ENCODE data around the gene PRKAA2. TPM values are rescaled to one million over a fixed set of nuclear protein-coding genes. Genes with fewer than 3 reads are reported as not detected.

The PRKAA2 gene
- total and polyA plus RNA-seq, 8 donors: 1.2 to 4.1 (median 2.1) TPM

DNA sequence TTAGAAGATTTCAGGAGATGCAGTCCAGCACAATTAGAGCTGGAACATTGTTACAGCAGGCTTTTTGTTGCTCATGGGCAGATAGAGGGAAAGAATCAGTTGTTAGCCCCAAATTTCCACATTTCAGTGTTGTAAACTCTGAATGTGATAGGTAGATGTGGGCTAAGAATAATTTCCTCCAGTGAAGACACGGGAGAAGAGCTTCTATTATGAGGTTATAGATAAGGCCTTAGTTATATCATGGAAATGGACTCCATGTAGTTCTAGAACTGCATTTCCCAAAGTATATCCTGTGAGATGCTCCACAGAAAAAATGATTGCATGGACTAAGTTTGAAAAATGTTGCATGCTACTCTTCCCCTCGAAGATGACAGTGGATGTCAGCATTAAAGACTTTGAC lies 64.9 kb downstream of the PRKAA2 start:
- no peak for DNase-seq
- FAIRE-seq: no peak
- Histone ChIP-seq H3K27ac (no peak overlapping the region), H3K4me3 (no peak overlapping the region), H3K4me1 (no peaks in the 10 kb centered on the region), H3K27me3 (no peaks in the 10 kb centered on the region), H3K36me3 (peaks cover 0 to 8% (median 0%) of the 10 kb centered on the region in 3 donors), H3K9me3 (no peaks in the 10 kb centered on the region)
- intact Hi-C loops (cut with DNase I): loop anchor here in 1 of 3 donors (10.0 kb wide), 1 partner anchor 1425 kb away; no protein-coding TSS in a partner anchor
- 67 to 77% methylated on average over 2 of the region's 2 CpGs for WGBS, 2 donors
- TF ChIP-seq, protein P1, sequence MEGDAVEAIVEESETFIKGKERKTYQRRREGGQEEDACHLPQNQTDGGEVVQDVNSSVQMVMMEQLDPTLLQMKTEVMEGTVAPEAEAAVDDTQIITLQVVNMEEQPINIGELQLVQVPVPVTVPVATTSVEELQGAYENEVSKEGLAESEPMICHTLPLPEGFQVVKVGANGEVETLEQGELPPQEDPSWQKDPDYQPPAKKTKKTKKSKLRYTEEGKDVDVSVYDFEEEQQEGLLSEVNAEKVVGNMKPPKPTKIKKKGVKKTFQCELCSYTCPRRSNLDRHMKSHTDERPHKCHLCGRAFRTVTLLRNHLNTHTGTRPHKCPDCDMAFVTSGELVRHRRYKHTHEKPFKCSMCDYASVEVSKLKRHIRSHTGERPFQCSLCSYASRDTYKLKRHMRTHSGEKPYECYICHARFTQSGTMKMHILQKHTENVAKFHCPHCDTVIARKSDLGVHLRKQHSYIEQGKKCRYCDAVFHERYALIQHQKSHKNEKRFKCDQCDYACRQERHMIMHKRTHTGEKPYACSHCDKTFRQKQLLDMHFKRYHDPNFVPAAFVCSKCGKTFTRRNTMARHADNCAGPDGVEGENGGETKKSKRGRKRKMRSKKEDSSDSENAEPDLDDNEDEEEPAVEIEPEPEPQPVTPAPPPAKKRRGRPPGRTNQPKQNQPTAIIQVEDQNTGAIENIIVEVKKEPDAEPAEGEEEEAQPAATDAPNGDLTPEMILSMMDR (IDR thresholded peaks at IDR 0.05): no peak
- ATAC-seq: no peak

DNA sequence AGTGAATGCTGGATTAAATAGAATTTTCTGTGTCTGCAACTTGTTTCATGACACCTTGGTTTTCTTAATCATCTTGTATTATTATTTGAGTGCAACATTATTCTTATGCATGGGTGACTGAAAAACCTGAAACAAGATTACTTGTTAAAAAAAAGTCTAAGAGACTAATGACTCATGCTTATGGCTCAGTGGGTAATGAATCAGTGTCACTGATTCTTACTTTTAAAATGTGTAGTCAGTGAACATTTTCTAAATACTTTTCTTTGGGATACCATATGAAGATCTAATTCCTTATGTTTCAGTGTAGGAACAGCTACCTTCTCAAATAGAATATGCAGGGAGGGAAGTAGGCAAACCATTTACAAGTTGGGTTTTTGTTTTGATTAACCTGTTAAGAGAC lies 65.5 kb downstream of the PRKAA2 start:
- peaks cover 0 to 8% (median 0%) of the 10 kb centered on the region in 3 donors for H3K36me3 ChIP-seq
- intact Hi-C loops (cut with DNase I): no loop called here
- no peak overlapping the region for H3K27ac ChIP-seq
- TF ChIP-seq, protein P1 (IDR thresholded peaks at IDR 0.05): no peak
- ATAC-seq (no peak), DNase-seq (no peak), FAIRE-seq (no peak)
- no peak overlapping the region for H3K4me3 ChIP-seq
- no peaks in the 10 kb centered on the region for H3K4me1 ChIP-seq
- H3K27me3 ChIP-seq: no peaks in the 10 kb centered on the region
- no peaks in the 10 kb centered on the region for H3K9me3 ChIP-seq

DNA sequence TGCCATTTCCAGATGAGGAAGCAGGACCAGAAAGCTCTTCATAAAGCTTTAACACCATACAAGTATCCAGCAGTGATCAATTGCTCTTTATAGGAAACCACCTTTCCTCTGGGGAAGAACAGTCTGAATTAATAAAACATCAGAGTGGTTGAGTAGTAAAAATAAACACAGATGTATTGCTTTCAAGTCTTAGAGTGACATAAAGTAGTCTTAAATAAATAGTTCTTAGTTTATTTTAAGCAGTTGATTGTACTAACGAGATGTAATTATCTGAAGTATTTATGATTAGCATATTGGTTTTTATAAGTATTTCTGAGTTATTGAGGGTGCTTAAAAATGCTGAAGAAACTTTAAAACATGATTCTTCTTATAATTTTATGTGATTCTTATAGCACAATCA lies 67.0 kb downstream of the PRKAA2 start:
- FAIRE-seq (no peak), ATAC-seq (no peak), DNase-seq (no peak)
- TF ChIP-seq, protein P1 (IDR thresholded peaks at IDR 0.05): no peak
- Histone ChIP-seq H3K27ac (no peak overlapping the region), H3K9me3 (no peaks in the 10 kb centered on the region), H3K36me3 (no peaks in the 10 kb centered on the region), H3K4me1 (no peaks in the 10 kb centered on the region), H3K27me3 (no peaks in the 10 kb centered on the region), H3K4me3 (no peak overlapping the region)
- intact Hi-C loops (cut with DNase I): no loop called here
- WGBS, 2 donors: 42 to 55% methylated on average over 1 of the region's 1 CpG

DNA sequence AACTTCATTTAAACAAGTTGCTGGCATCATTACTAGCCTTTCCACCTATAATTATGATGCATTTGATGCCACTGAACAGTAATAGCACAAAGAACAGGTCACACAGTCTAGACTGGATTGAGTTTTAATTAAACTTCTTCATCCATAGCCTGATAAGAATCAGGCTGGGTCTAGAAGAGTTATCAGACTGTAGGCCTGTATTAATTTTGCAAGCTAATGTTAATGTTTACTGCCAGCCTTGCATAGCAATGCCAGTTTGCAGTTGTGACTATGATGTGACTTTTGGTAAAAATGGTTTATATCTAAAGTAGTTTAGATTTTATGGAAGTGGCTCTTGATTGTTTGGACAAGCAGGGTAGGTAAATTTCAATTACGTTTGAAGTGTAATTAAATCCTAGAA lies 68.0 kb downstream of the PRKAA2 start:
- Histone ChIP-seq H3K4me3 (no peak overlapping the region), H3K27ac (no peak overlapping the region), H3K4me1 (no peaks in the 10 kb centered on the region), H3K27me3 (no peaks in the 10 kb centered on the region), H3K9me3 (no peaks in the 10 kb centered on the region), H3K36me3 (no peaks in the 10 kb centered on the region)
- intact Hi-C loops (cut with DNase I): no loop called here
- WGBS, 2 donors: 84 to 91% methylated on average over 1 of the region's 1 CpG
- no peak for ATAC-seq
- TF ChIP-seq, protein P1 (IDR thresholded peaks at IDR 0.05): no peak
- DNase-seq: no peak
- FAIRE-seq: no peak

DNA sequence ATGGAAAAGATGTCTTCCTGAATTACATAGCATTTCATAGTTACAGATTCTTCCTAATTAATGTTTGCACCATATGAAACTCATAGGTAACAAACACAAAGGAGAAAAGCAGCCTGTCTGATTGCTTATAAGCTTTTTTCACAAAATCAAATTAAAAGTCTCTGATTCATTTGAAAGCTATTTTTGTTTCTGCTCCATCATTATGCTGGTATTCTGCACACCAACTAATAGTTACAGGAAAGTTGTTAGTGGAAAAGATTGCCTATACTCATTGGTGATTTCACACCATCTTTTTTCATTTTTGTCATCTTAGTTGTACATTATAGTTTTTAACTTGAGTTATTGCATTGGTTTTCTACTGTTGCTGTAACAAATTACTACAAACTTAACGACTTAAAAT lies 70.0 kb downstream of the PRKAA2 start:
- no peak overlapping the region for H3K27ac ChIP-seq
- TF ChIP-seq, protein P1 (IDR thresholded peaks at IDR 0.05): no peak
- H3K9me3 ChIP-seq: no peaks in the 10 kb centered on the region
- intact Hi-C loops (cut with DNase I): no loop called here
- no peaks in the 10 kb centered on the region for H3K4me1 ChIP-seq
- H3K27me3 ChIP-seq: no peaks in the 10 kb centered on the region
- DNase-seq: no peak
- FAIRE-seq: no peak
- 28 to 34% methylated on average over 1 of the region's 1 CpG for WGBS, 2 donors
- H3K4me3 ChIP-seq: no peak overlapping the region
- no peak for ATAC-seq
- no peaks in the 10 kb centered on the region for H3K36me3 ChIP-seq
